Measurements from ENCODE around the gene PGAM4.

The PGAM4 gene

GRCh38 chrX:77938083-77938680, 31.3 kb downstream of the PGAM4 start:
- TF ChIP-seq, protein P1, sequence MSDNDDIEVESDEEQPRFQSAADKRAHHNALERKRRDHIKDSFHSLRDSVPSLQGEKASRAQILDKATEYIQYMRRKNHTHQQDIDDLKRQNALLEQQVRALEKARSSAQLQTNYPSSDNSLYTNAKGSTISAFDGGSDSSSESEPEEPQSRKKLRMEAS (IDR thresholded peaks at IDR 0.05; ENCODE audit: low read depth, low read length), result no peak
- TF ChIP-seq MYC (IDR thresholded peaks at IDR 0.05; ENCODE audit: low read depth, low read length) (no peak), POLR2A (IDR thresholded peaks at IDR 0.05; ENCODE audit: extremely low read depth, insufficient read length) (no peak)
- TF ChIP-seq, protein P2, sequence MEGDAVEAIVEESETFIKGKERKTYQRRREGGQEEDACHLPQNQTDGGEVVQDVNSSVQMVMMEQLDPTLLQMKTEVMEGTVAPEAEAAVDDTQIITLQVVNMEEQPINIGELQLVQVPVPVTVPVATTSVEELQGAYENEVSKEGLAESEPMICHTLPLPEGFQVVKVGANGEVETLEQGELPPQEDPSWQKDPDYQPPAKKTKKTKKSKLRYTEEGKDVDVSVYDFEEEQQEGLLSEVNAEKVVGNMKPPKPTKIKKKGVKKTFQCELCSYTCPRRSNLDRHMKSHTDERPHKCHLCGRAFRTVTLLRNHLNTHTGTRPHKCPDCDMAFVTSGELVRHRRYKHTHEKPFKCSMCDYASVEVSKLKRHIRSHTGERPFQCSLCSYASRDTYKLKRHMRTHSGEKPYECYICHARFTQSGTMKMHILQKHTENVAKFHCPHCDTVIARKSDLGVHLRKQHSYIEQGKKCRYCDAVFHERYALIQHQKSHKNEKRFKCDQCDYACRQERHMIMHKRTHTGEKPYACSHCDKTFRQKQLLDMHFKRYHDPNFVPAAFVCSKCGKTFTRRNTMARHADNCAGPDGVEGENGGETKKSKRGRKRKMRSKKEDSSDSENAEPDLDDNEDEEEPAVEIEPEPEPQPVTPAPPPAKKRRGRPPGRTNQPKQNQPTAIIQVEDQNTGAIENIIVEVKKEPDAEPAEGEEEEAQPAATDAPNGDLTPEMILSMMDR (IDR thresholded peaks at IDR 0.05; ENCODE audit: low read depth, low read length), result no peak
- no peak overlapping the region for H3K4me3 ChIP-seq (ENCODE audit: low read depth, low read length)
- no peak for DNase-seq (ENCODE audit: low read depth)

DNA sequence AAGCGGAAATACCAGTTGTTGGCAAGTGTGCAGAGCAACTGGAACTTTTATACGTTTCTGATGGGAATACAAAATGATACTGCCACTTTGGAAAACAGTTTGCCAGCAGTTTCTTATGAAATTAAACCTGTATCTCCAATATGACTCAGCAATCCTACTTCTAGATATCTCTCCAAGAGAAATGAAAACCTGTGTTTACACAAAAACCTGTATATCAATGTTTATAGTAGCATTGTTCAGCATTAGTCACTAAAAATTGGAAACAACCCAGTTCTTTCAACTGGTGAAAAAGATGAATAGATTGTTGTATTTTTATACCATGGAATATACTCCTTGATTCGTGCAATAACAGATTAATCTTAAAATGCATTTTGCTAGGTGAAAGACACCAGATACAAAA, 32.1 kb downstream of the PGAM4 start:
- no peak overlapping the region for H3K4me3 ChIP-seq (ENCODE audit: low read depth, low read length)
- DNase-seq (ENCODE audit: low read depth), result no peak

DNA sequence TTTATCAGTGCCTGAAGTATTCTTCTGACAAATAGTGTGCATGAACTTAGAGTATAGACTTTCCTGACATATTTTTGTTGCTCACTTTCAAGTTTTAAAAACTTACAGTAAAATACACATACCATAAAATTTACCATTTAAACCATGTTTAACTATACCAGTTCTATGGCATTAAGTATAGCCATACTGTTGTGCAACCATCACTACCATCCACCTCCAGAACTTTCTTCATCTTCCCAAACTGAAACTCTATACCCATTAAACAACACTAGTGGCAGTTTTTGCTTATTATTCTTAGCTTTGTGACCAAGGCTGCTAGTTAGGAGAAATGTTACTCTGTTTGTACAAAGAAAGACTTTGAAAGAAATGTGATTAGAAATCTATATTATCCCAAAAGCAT, 33.1 kb downstream of the PGAM4 start:
- DNase-seq (ENCODE audit: low read depth), result no peak
- H3K4me3 ChIP-seq (ENCODE audit: low read depth, low read length), result no peak overlapping the region
- TF ChIP-seq, protein P2 (IDR thresholded peaks at IDR 0.05; ENCODE audit: low read depth, low read length), result no peak
- no peak for TF ChIP-seq MYC (IDR thresholded peaks at IDR 0.05; ENCODE audit: low read depth, low read length)
- no peak for TF ChIP-seq POLR2A (IDR thresholded peaks at IDR 0.05; ENCODE audit: extremely low read depth, insufficient read length)
- TF ChIP-seq, protein P1 (IDR thresholded peaks at IDR 0.05; ENCODE audit: low read depth, low read length), result no peak

More for the DNA sequence above, 32.1 kb downstream of the PGAM4 start:
- TF ChIP-seq, protein P1 (IDR thresholded peaks at IDR 0.05; ENCODE audit: low read depth, low read length), result no peak

DNA sequence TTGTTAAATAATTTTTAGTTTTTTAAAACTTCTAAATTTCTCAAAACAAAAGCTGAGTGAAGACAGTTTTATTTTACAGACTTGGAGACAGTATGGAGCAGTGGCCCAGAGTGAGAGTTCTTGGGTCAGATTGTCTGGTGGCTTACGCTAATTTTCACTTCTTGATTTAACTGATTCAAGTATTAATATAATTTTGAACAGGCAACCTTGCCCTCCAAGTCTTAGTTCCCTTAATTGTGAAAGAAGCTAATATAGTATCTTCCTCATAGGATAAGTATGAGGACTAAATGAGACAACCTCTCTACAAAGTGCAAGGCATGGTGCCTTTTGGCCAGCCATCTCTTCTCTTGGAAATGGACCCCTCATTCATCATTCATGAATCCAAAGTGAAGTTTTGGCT, 33.6 kb downstream of the PGAM4 start:
- DNase-seq (ENCODE audit: low read depth), result no peak
- TF ChIP-seq, protein P2 (IDR thresholded peaks at IDR 0.05; ENCODE audit: low read depth, low read length), result no peak
- TF ChIP-seq, protein P1 (IDR thresholded peaks at IDR 0.05; ENCODE audit: low read depth, low read length), result no peak
- TF ChIP-seq POLR2A (IDR thresholded peaks at IDR 0.05; ENCODE audit: extremely low read depth, insufficient read length), result no peak
- TF ChIP-seq MYC (IDR thresholded peaks at IDR 0.05; ENCODE audit: low read depth, low read length), result no peak
- no peak overlapping the region for H3K4me3 ChIP-seq (ENCODE audit: low read depth, low read length)

GRCh38 chrX:77930581-77930980, 38.9 kb downstream of the PGAM4 start:
- no peak for DNase-seq (ENCODE audit: low read depth)
- no peak overlapping the region for H3K4me3 ChIP-seq (ENCODE audit: low read depth, low read length)
- TF ChIP-seq MYC (IDR thresholded peaks at IDR 0.05; ENCODE audit: low read depth, low read length) (no peak), POLR2A (IDR thresholded peaks at IDR 0.05; ENCODE audit: extremely low read depth, insufficient read length) (no peak)
- TF ChIP-seq, protein P1 (IDR thresholded peaks at IDR 0.05; ENCODE audit: low read depth, low read length), result no peak
- TF ChIP-seq, protein P2 (IDR thresholded peaks at IDR 0.05; ENCODE audit: low read depth, low read length), result no peak

GRCh38 chrX:77925764-77926163, 43.7 kb downstream of the PGAM4 start:
- TF ChIP-seq, protein P1 (IDR thresholded peaks at IDR 0.05; ENCODE audit: low read depth, low read length), result no peak
- TF ChIP-seq, protein P2 (IDR thresholded peaks at IDR 0.05; ENCODE audit: low read depth, low read length), result no peak
- no peak for TF ChIP-seq POLR2A (IDR thresholded peaks at IDR 0.05; ENCODE audit: extremely low read depth, insufficient read length)
- TF ChIP-seq MYC (IDR thresholded peaks at IDR 0.05; ENCODE audit: low read depth, low read length), result no peak
- no peak for DNase-seq (ENCODE audit: low read depth)
- no peak overlapping the region for H3K4me3 ChIP-seq (ENCODE audit: low read depth, low read length)

All from NB4 (cell line).